H1 (cell line): Measurements from ENCODE around the gene FOXN1. TPM values are rescaled to one million over a fixed set of nuclear protein-coding genes. Genes with fewer than 3 reads are reported as not detected.
A peak's percentile ranks its signal among the peaks of the same experiment; 100 is the strongest.

ENCODE experiments used
- CTCF ChIA-PET: fragments of 300-600 bp; sonication (Branson Sonifier 250); formaldehyde crosslinking; loops from one replicate; lab custom pipeline; 2021; ENCODE audit not compliant: partially characterized antibody; lab: Charles Lee
- POLR2A ChIA-PET: fragments of 300-600 bp; sonication (Branson Sonifier 250); formaldehyde crosslinking; loops from one replicate; lab custom pipeline; 2021; ENCODE audit warnings: inconsistent platforms; ENCODE audit not compliant: partially characterized antibody; lab: Charles Lee
- DNase-seq, 2 experiments: peaks; one replicate each; pipeline versions ENCODE4 v3.0.0 to v3.0.0-alpha.2; 2010 to 2022; ENCODE audit warnings: low spot score in 2 of 2, low read depth in 1 of 2, mixed read lengths in 1 of 2
- FAIRE-seq: peaks from 2 replicates; lab custom pipeline; 2011; peaks lifted over from hg19 to GRCh38; lab: Jason Lieb, UNC
- H2AFZ ChIP-seq: 2 replicates; pipeline ENCODE4 v1.8.1; 2012; ENCODE audit warnings: low read length, inconsistent platforms
- H2AK5ac ChIP-seq: 2 replicates; pipeline ENCODE4 v1.6.1; 2013; ENCODE audit warnings: low read depth, low read length
- H2BK120ac ChIP-seq: replicated peaks from 2 replicates; pipeline ENCODE3; 2013; ENCODE audit warnings: low read depth, low read length, inconsistent platforms
- H2BK12ac ChIP-seq: 2 replicates; pipeline ENCODE4 v1.6.1; 2013; ENCODE audit warnings: low read depth, low read length
- H2BK15ac ChIP-seq: 2 replicates; pipeline ENCODE4 v1.6.1; 2013; ENCODE audit warnings: low read length
- H2BK20ac ChIP-seq: 2 replicates; pipeline ENCODE4 v1.6.1; 2013; ENCODE audit warnings: low read length
- H2BK5ac ChIP-seq: 2 replicates; pipeline ENCODE4 v1.6.1; 2013; ENCODE audit warnings: low read depth, low read length
- H3K14ac ChIP-seq: 2 replicates; pipeline ENCODE4 v1.6.1; 2013; ENCODE audit warnings: inconsistent platforms; ENCODE audit not compliant: insufficient read length
- H3K18ac ChIP-seq: 2 replicates; pipeline ENCODE4 v1.6.1; 2013; ENCODE audit warnings: low read length; ENCODE audit errors: extremely low read depth
- H3K23ac ChIP-seq: 2 replicates; pipeline ENCODE4 v1.6.1; 2013; ENCODE audit warnings: inconsistent platforms; ENCODE audit not compliant: insufficient read length
- H3K23me2 ChIP-seq: 2 replicates; pipeline ENCODE4 v1.6.1; 2013; ENCODE audit warnings: low read depth, low read length
- H3K27ac ChIP-seq: 2 replicates; pipeline ENCODE4 v1.6.1; 2011; ENCODE audit warnings: low read depth, low read length, inconsistent platforms
- H3K27me3 ChIP-seq, 4 experiments: replicated peaks in 1 of 4; 1 replicate in 1 of 4; 2 replicates in 3 of 4; pipeline versions ENCODE4 v1.6.1 to v1.8.1; 2011 to 2013; ENCODE audit warnings: low read length in 3 of 4, mild to moderate bottlenecking in 3 of 4, inconsistent platforms in 2 of 4, mixed read lengths in 2 of 4, moderate library complexity in 1 of 4; ENCODE audit not compliant: control insufficient read depth in 3 of 4, insufficient read depth in 3 of 4; ENCODE audit errors: extremely low read depth in 1 of 4
- H3K36me3 ChIP-seq, 4 experiments: 2 replicates each; pipeline versions ENCODE4 v1.6.1 to v1.8.1; 2011 to 2013; ENCODE audit warnings: mild to moderate bottlenecking in 4 of 4, low read length in 3 of 4, moderate library complexity in 2 of 4, control low read depth in 1 of 4, inconsistent platforms in 1 of 4; ENCODE audit not compliant: insufficient read depth in 4 of 4, control insufficient read depth in 2 of 4
- H3K4ac ChIP-seq: replicated peaks from 2 replicates; pipeline ENCODE3; 2013; ENCODE audit warnings: low read length, low read depth, mixed read lengths, inconsistent platforms; ENCODE audit not compliant: insufficient read length
- H3K4me1 ChIP-seq, 4 experiments: replicated peaks in 1 of 4; 1 replicate in 1 of 4; 2 replicates in 3 of 4; pipeline versions ENCODE4 v1.6.1 to v1.8.1; 2011 to 2013; ENCODE audit warnings: low read length in 3 of 4, inconsistent platforms in 2 of 4, mixed read lengths in 1 of 4; ENCODE audit not compliant: insufficient read depth in 4 of 4, control insufficient read depth in 3 of 4
- H3K4me2 ChIP-seq, 2 experiments: 2 replicates each; pipeline versions ENCODE4 v1.6.1 to v1.8.1; 2011 to 2013; ENCODE audit warnings: low read depth in 2 of 2, low read length in 2 of 2, control low read depth in 1 of 2, inconsistent platforms in 1 of 2, mild to moderate bottlenecking in 1 of 2; ENCODE audit not compliant: insufficient read depth in 1 of 2
- H3K4me3 ChIP-seq, 4 experiments: fragments of 200-600, 300-600 bp in 1 of 4; sonication (generic), shearing (Covaris generic), sonication (Bioruptor Twin) in 1 of 4; 2 replicates each; pipeline versions ENCODE4 v1.5.1 to v1.8.1; 2011 to 2016; ENCODE audit warnings: low read length in 4 of 4, low read depth in 3 of 4, control low read depth in 2 of 4, inconsistent platforms in 2 of 4, mild to moderate bottlenecking in 2 of 4, mixed read lengths in 1 of 4, moderate library complexity in 1 of 4; ENCODE audit not compliant: insufficient read depth in 2 of 4; ENCODE audit errors: extremely low read depth in 1 of 4
- H3K56ac ChIP-seq: replicated peaks from 2 replicates; pipeline ENCODE3; 2013; ENCODE audit warnings: low read depth, mild to moderate bottlenecking, mixed read lengths, low read length, inconsistent platforms; ENCODE audit not compliant: insufficient read length
- H3K79me1 ChIP-seq: 2 replicates; pipeline ENCODE4 v1.6.1; 2013; ENCODE audit warnings: low read depth, low read length, control low read depth
- H3K79me2 ChIP-seq, 2 experiments: 2 replicates each; pipeline versions ENCODE4 v1.6.1 to v1.8.1; 2012 to 2013; ENCODE audit warnings: low read length in 2 of 2, mild to moderate bottlenecking in 2 of 2, inconsistent platforms in 1 of 2; ENCODE audit not compliant: insufficient read depth in 2 of 2, control insufficient read depth in 1 of 2
- H3K9ac ChIP-seq, 4 experiments: replicated peaks in 1 of 4; 1 replicate in 1 of 4; 2 replicates in 3 of 4; pipeline versions ENCODE4 v1.6.1 to v1.8.1; 2011 to 2013; ENCODE audit warnings: low read depth in 3 of 4, low read length in 3 of 4, control low read depth in 2 of 4, mild to moderate bottlenecking in 2 of 4, moderate library complexity in 2 of 4, inconsistent platforms in 1 of 4; ENCODE audit errors: extremely low read depth in 1 of 4
- H3K9me3 ChIP-seq, 2 experiments: 2 replicates each; pipeline versions ENCODE4 v1.6.1 to v1.8.1; 2012 to 2013; ENCODE audit warnings: mild to moderate bottlenecking in 2 of 2, moderate library complexity in 2 of 2, control low read depth in 1 of 2, inconsistent platforms in 1 of 2, low read depth in 1 of 2, low read length in 1 of 2, mixed read lengths in 1 of 2; ENCODE audit not compliant: insufficient read depth in 2 of 2
- H4K20me1 ChIP-seq, 2 experiments: replicated peaks in 1 of 2; 2 replicates each; pipeline versions ENCODE3 to v1.8.1; 2011 to 2013; ENCODE audit warnings: inconsistent platforms in 2 of 2, low read length in 2 of 2, mild to moderate bottlenecking in 1 of 2; ENCODE audit not compliant: insufficient read depth in 2 of 2, control insufficient read depth in 1 of 2
- H4K5ac ChIP-seq: 2 replicates; pipeline ENCODE4 v1.6.1; 2013; ENCODE audit warnings: low read length, low read depth, mixed read lengths, inconsistent platforms; ENCODE audit not compliant: insufficient read length
- H4K8ac ChIP-seq: 2 replicates; pipeline ENCODE4 v1.8.0; 2013; ENCODE audit warnings: mild to moderate bottlenecking, moderate library complexity, low read length, inconsistent platforms; ENCODE audit not compliant: insufficient read depth; ENCODE audit errors: extremely low read depth
- H4K91ac ChIP-seq: replicated peaks from 2 replicates; pipeline ENCODE3; 2013; ENCODE audit warnings: low read length, mixed read lengths, inconsistent platforms; ENCODE audit not compliant: insufficient read length
- BACH1 ChIP-seq: IDR thresholded peaks from 2 replicates; pipeline ENCODE4 v1.6.1; 2012; ENCODE audit warnings: low read length, improper control_type of control experiment
- BRCA1 ChIP-seq: IDR thresholded peaks from 2 replicates; pipeline ENCODE4 v1.6.1; 2012; ENCODE audit warnings: low read depth, low read length, improper control_type of control experiment
- EGR1 ChIP-seq: IDR thresholded peaks from 2 replicates; pipeline ENCODE4 v1.6.1; 2011; ENCODE audit warnings: low read depth, low read length, borderline replicate concordance
- KDM5A ChIP-seq: fragments of 200-600 bp; IDR thresholded peaks from 2 replicates; pipeline ENCODE4 v1.7.1; 2012; ENCODE audit warnings: mild to moderate bottlenecking, low read length, inconsistent platforms, mixed read lengths
- RAD21 ChIP-seq, 2 experiments: IDR thresholded peaks in 1 of 2; conservative IDR thresholded peaks in 1 of 2; 2 replicates each; pipeline ENCODE4 v1.6.1; 2011; ENCODE audit warnings: low read depth in 2 of 2, low read length in 2 of 2, improper control_type of control experiment in 1 of 2, inconsistent platforms in 1 of 2, mild to moderate bottlenecking in 1 of 2, moderate library complexity in 1 of 2
- SP2 ChIP-seq: IDR thresholded peaks from 2 replicates; pipeline ENCODE4 v1.6.1; 2012; ENCODE audit warnings: mild to moderate bottlenecking, low read length, inconsistent platforms
- SP4 ChIP-seq: IDR thresholded peaks from 2 replicates; pipeline ENCODE4 v1.6.1; 2012; ENCODE audit warnings: low read length, inconsistent platforms
- TAF1 ChIP-seq: IDR thresholded peaks from 2 replicates; pipeline ENCODE4 v1.6.1; 2011; ENCODE audit warnings: mild to moderate bottlenecking, low read depth, low read length
- WGBS, 2 experiments: shearing (Covaris generic) in 1 of 2; methylation state at CpG; one replicate each; pipeline versions ENCODE4 v1.1.6 to v1.1.7; 2013 to 2015; ENCODE audit warnings: low lambda C conversion rate in 2 of 2, mixed read lengths in 2 of 2, inconsistent platforms in 1 of 2, low coverage in 1 of 2, missing lambda C conversion rate in 1 of 2; ENCODE audit not compliant: insufficient replicate concordance in 2 of 2, insufficient coverage in 1 of 2, insufficient read length in 1 of 2; ENCODE audit errors: extremely low coverage in 1 of 2, missing lambda C conversion rate in 1 of 2; 5-methylcytosine and 5-hydroxymethylcytosine counted together
- polyA plus RNA-seq, 7 experiments: library from polyadenylated mRNA; depleted of rRNA in 3 of 7; stranded (reverse) in 5 of 7; unstranded in 2 of 7; fragments of >200 nt in 5 of 7; fragments of 200-250 nt in 2 of 7; gene quantifications; 1 replicate in 5 of 7; 2 replicates in 1 of 7; 4 replicates in 1 of 7; pipeline versions ENCODE4 v1.2.1 to v1.2.3, GENCODE V29; 2011 to 2013; ENCODE audit warnings: missing spikeins in 2 of 7, mixed read lengths in 2 of 7
- total RNA-seq: library from RNA; stranded (reverse); fragmentation: NEBNext Ultra II Directional; extraction: Animal tissue kit (Norgen Biotek cat#: 25700); gene quantifications from 2 replicates; pipeline ENCODE4 v1.2.1, GENCODE V29; 2021
- TF ChIP-seq, protein P1 (sequence below), 3 experiments: IDR thresholded peaks; 1 replicate in 2 of 3; 2 replicates in 1 of 3; pipeline versions ENCODE4 v1.5.1 to v1.6.1; 2011; ENCODE audit warnings: low read length in 3 of 3, mild to moderate bottlenecking in 3 of 3, inconsistent platforms in 2 of 3, low read depth in 1 of 3, moderate library complexity in 1 of 3; ENCODE audit not compliant: insufficient read depth in 1 of 3; ENCODE audit errors: control extremely low read depth in 1 of 3

Gene FOXN1
- total and polyA plus RNA-seq, 2 of the 8 experiments (the other 6 are each of a cell fraction or from before 2014, with no cell fraction given) = not detected

DNA sequence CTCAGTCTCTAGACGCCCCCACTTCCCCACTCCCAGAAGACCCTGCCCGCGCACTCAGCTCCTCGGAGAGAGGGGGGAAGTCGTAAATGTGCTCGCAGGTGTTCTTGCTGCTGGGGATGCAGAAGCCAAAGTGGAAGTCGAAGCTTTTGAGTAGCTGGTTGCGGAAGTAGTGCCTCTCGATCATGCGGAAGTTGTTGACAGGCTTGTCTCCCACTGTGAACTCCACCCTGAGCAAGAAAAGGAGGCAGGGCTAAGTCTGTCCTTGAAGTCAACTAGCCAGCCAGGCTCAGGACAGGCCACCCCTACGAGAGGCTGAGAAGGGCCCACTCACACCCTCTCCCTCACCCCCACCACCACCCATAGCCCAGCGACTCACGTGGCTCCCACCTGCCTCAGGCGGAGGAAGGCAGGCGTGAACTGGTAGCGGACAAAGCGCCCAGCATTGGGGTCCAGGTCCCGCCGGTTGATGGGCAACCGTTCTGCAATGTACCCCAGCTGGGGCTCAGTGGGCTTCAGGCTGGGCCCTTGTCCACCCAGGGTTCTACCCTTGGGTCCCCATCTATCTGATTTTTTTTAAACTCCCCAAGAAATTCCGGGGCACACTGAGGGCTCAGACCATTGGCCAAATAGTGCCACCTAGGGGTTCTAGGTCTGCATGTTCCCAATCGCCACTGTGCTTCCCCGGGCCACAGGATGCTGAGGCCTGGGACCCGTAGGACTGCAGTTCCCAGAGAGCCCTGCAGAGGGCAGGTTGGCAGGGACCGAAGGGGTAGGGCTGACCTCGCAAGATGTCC lies 41.7 kb downstream of the FOXN1 start:
- H2AFZ ChIP-seq = no peak overlapping the region
- no peaks in the 10 kb centered on the region for H3K9me3 ChIP-seq
- H3K9ac ChIP-seq = no peak overlapping the region
- H3K56ac ChIP-seq = no peak overlapping the region
- no peaks in the 10 kb centered on the region; a peak in 1 of 7 replicates for H3K27me3 ChIP-seq
- WGBS, 2 experiments = 78% methylated on average over 25 of the region's 26 CpGs; no CpG with 5 or more reads in 1 of the 2 experiments
- POLR2A ChIA-PET = interaction anchor here (1.0 to 1.8 kb wide), 4 partner anchors 29 to 51 kb away, joined by 3 to 5 read pairs (median 4); partner anchors contain the start of genes ALDOC and FOXN1
- H4K5ac ChIP-seq = no peak overlapping the region
- H3K23me2 ChIP-seq = peaks cover 7% of the 10 kb centered on the region; the same call in 1 of the 2 replicates
- no peak overlapping the region for H2BK20ac ChIP-seq
- no peak overlapping the region for H3K23ac ChIP-seq
- H2BK12ac ChIP-seq = no peak overlapping the region
- no peak overlapping the region for H3K27ac ChIP-seq
- H3K79me1 ChIP-seq = peaks cover 7% of the 10 kb centered on the region
- no peak overlapping the region for H2BK5ac ChIP-seq
- H3K79me2 ChIP-seq = peaks cover 0 to 10% of the 10 kb centered on the region in 2 experiments; a peak in 1 of 4 replicates
- H3K36me3 ChIP-seq = peaks cover 0 to 7% (median 2%) of the 10 kb centered on the region in 4 experiments; a peak in 3 of 8 replicates
- no peak overlapping the region for H3K4ac ChIP-seq
- H2AK5ac ChIP-seq = no peak overlapping the region
- no peak overlapping the region for H2BK15ac ChIP-seq
- no peak overlapping the region for H3K18ac ChIP-seq
- H3K4me3 ChIP-seq = no peak overlapping the region
- peak; percentile 36 for FAIRE-seq
- H4K8ac ChIP-seq = no peak overlapping the region
- no peak overlapping the region for H4K91ac ChIP-seq
- CTCF ChIA-PET = interaction anchor here (0.7 to 18.4 kb wide), 30 partner anchors 10 to 923 kb away, joined by 3 to 547 read pairs (median 4); partner anchors contain the start of genes ALDOC, FOXN1, PIGS and POLDIP2
- H2BK120ac ChIP-seq = no peak overlapping the region
- H3K4me1 ChIP-seq = peaks cover 0 to 15% (median 7%) of the 10 kb centered on the region in 4 experiments; a peak in 5 of 7 replicates
- H3K14ac ChIP-seq = no peak overlapping the region
- peak; percentile 53 to 98 for DNase-seq
- peaks cover 2 to 12% of the 10 kb centered on the region in 2 experiments for H4K20me1 ChIP-seq
- H3K4me2 ChIP-seq = no peak overlapping the region
- TF ChIP-seq RAD21 (IDR thresholded peaks at IDR 0.05 in 1 of 2, conservative IDR thresholded peaks at IDR 0.05 in 1 of 2; ENCODE audit: low read depth in 2 of 2, low read length in 2 of 2) (peak; percentile 66 to 79), BACH1 (no peak), KDM5A (no peak), SP4 (no peak), EGR1 (no peak), TAF1 (no peak), SP2 (no peak), BRCA1 (no peak)
- TF ChIP-seq, protein P1, sequence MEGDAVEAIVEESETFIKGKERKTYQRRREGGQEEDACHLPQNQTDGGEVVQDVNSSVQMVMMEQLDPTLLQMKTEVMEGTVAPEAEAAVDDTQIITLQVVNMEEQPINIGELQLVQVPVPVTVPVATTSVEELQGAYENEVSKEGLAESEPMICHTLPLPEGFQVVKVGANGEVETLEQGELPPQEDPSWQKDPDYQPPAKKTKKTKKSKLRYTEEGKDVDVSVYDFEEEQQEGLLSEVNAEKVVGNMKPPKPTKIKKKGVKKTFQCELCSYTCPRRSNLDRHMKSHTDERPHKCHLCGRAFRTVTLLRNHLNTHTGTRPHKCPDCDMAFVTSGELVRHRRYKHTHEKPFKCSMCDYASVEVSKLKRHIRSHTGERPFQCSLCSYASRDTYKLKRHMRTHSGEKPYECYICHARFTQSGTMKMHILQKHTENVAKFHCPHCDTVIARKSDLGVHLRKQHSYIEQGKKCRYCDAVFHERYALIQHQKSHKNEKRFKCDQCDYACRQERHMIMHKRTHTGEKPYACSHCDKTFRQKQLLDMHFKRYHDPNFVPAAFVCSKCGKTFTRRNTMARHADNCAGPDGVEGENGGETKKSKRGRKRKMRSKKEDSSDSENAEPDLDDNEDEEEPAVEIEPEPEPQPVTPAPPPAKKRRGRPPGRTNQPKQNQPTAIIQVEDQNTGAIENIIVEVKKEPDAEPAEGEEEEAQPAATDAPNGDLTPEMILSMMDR (IDR thresholded peaks at IDR 0.05; ENCODE audit: control extremely low read depth in 1 of 3, insufficient read depth in 1 of 3, low read depth in 1 of 3, low read length in 3 of 3) = peak; percentile 95 to 99 (median 98)
